H9 (cell line): ENCODE measurements around the gene KANSL1L. TPM values are rescaled to one million over a fixed set of nuclear protein-coding genes. Genes with fewer than 3 reads are reported as not detected.

Experiments
- DNase-seq: peaks from one replicate; pipeline ENCODE4 v3.0.0-alpha.2; 2017
- H2AFZ ChIP-seq: one replicate; pipeline ENCODE4 v1.6.1; 2013; ENCODE audit warnings: mild to moderate bottlenecking, low read length, control low read depth, moderate library complexity
- H2AK5ac ChIP-seq: 2 replicates; pipeline ENCODE4 v1.6.1; 2013; ENCODE audit warnings: low read length, control low read depth, mixed read lengths; ENCODE audit not compliant: insufficient read length
- H2BK120ac ChIP-seq: one replicate; pipeline ENCODE4 v1.6.1; 2013; ENCODE audit warnings: low read depth, mild to moderate bottlenecking, low read length, control low read depth, inconsistent platforms; ENCODE audit not compliant: poor library complexity, severe bottlenecking
- H2BK12ac ChIP-seq: 2 replicates; pipeline ENCODE4 v1.6.1; 2013; ENCODE audit warnings: low read length, control low read depth, mixed read lengths, low read depth; ENCODE audit not compliant: insufficient read length
- H2BK15ac ChIP-seq: 2 replicates; pipeline ENCODE4 v1.6.1; 2013; ENCODE audit warnings: low read depth, low read length, control low read depth
- H2BK20ac ChIP-seq: one replicate; pipeline ENCODE4 v1.6.1; 2013; ENCODE audit warnings: low read depth, mild to moderate bottlenecking, low read length, control low read depth, inconsistent platforms; ENCODE audit not compliant: poor library complexity, severe bottlenecking
- H2BK5ac ChIP-seq: 2 replicates; pipeline ENCODE4 v1.6.1; 2013; ENCODE audit warnings: low read length, control low read depth, mixed read lengths; ENCODE audit not compliant: insufficient read length
- H3K14ac ChIP-seq: 2 replicates; pipeline ENCODE4 v1.6.1; 2013; ENCODE audit warnings: low read length, control low read depth; ENCODE audit not compliant: insufficient read depth
- H3K18ac ChIP-seq: 2 replicates; pipeline ENCODE4 v1.6.1; 2013; ENCODE audit warnings: low read depth, mild to moderate bottlenecking, mixed read lengths, low read length, control low read depth; ENCODE audit not compliant: insufficient read length
- H3K23ac ChIP-seq: 2 replicates; pipeline ENCODE4 v1.6.1; 2013; ENCODE audit warnings: low read length, control low read depth, mixed read lengths, low read depth; ENCODE audit not compliant: insufficient read length
- H3K23me2 ChIP-seq: 2 replicates; pipeline ENCODE4 v1.6.1; 2013; ENCODE audit warnings: low read depth, mild to moderate bottlenecking, mixed read lengths, low read length, control low read depth; ENCODE audit not compliant: insufficient read length, poor library complexity, severe bottlenecking
- H3K27ac ChIP-seq: 2 replicates; pipeline ENCODE4 v1.5.1; 2013; ENCODE audit warnings: low read length, control low read depth, mixed read lengths, low read depth; ENCODE audit not compliant: insufficient read length
- H3K27me3 ChIP-seq: 2 replicates; pipeline ENCODE4 v1.6.1; 2013; ENCODE audit warnings: low read length, control low read depth, inconsistent platforms; ENCODE audit not compliant: insufficient read depth
- H3K4ac ChIP-seq: 2 replicates; pipeline ENCODE4 v1.6.1; 2013; ENCODE audit warnings: low read depth, mild to moderate bottlenecking, control low read depth, inconsistent platforms, low read length, moderate library complexity
- H3K4me1 ChIP-seq: 2 replicates; pipeline ENCODE4 v1.6.1; 2013; ENCODE audit warnings: low read length, control low read depth, inconsistent platforms; ENCODE audit not compliant: insufficient read depth
- H3K4me2 ChIP-seq: 2 replicates; pipeline ENCODE4 v1.6.1; 2013; ENCODE audit warnings: low read length, control low read depth, mixed read lengths; ENCODE audit not compliant: insufficient read length, insufficient read depth
- H3K56ac ChIP-seq: 2 replicates; pipeline ENCODE4 v1.6.1; 2013; ENCODE audit warnings: low read depth, mild to moderate bottlenecking, mixed read lengths, low read length, control low read depth; ENCODE audit not compliant: insufficient read length
- H3K79me1 ChIP-seq: 2 replicates; pipeline ENCODE4 v1.6.1; 2013; ENCODE audit warnings: low read depth, mild to moderate bottlenecking, moderate library complexity, low read length, control low read depth, inconsistent platforms; ENCODE audit not compliant: insufficient read depth, poor library complexity, severe bottlenecking
- H3K79me2 ChIP-seq: 2 replicates; pipeline ENCODE4 v1.6.1; 2013; ENCODE audit warnings: low read length, control low read depth, inconsistent platforms; ENCODE audit not compliant: insufficient read depth
- H3K9ac ChIP-seq: 2 replicates; pipeline ENCODE4 v1.6.1; 2013; ENCODE audit warnings: low read length, control low read depth, mixed read lengths; ENCODE audit not compliant: insufficient read length; ENCODE audit errors: extremely low read depth
- H3K9me3 ChIP-seq: one replicate; pipeline ENCODE4 v1.6.1; 2013; ENCODE audit warnings: low read depth, low read length, inconsistent platforms; ENCODE audit not compliant: control insufficient read depth
- H3T11ph ChIP-seq: one replicate; pipeline ENCODE4 v1.6.1; 2013; ENCODE audit warnings: mild to moderate bottlenecking, low read length, control low read depth, inconsistent platforms
- H4K20me1 ChIP-seq: one replicate; pipeline ENCODE4 v1.6.1; 2013; ENCODE audit not compliant: control insufficient read depth, insufficient read length, insufficient read depth
- H4K5ac ChIP-seq: 2 replicates; pipeline ENCODE4 v1.6.1; 2013; ENCODE audit warnings: low read depth, mild to moderate bottlenecking, mixed read lengths, low read length, control low read depth; ENCODE audit not compliant: insufficient read length
- H4K8ac ChIP-seq: replicated peaks from 2 replicates; pipeline ENCODE4 v1.6.1; 2013; ENCODE audit warnings: low read length, control low read depth, mixed read lengths, low read depth; ENCODE audit not compliant: insufficient read length
- H4K91ac ChIP-seq: 2 replicates; pipeline ENCODE4 v1.6.1; 2013; ENCODE audit warnings: low read depth, mild to moderate bottlenecking, moderate library complexity, mixed read lengths, low read length, control low read depth; ENCODE audit not compliant: insufficient read length
- H3K27ac Mint-ChIP-seq, 3 experiments: 2 replicates in 2 of 3; 3 replicates in 1 of 3; pipeline ENCODE4 v1.8.0; 2020 to 2021; ENCODE audit warnings: mixed read lengths in 3 of 3, mild to moderate bottlenecking in 1 of 3, moderate library complexity in 1 of 3
- H3K27me3 Mint-ChIP-seq: 2 replicates; pipeline ENCODE4 v1.8.0; 2021; ENCODE audit warnings: low read depth, mild to moderate bottlenecking, moderate library complexity, mixed read lengths
- H3K36me3 Mint-ChIP-seq, 3 experiments: 2 replicates in 2 of 3; 3 replicates in 1 of 3; pipeline ENCODE4 v1.8.0; 2020 to 2021; ENCODE audit warnings: low read depth in 3 of 3, mixed read lengths in 3 of 3; ENCODE audit not compliant: insufficient read depth in 1 of 3
- H3K4me1 Mint-ChIP-seq, 2 experiments: 2 replicates each; pipeline ENCODE4 v1.8.0; 2020; ENCODE audit warnings: mixed read lengths in 2 of 2
- H3K4me3 Mint-ChIP-seq, 2 experiments: 2 replicates in 1 of 2; 3 replicates in 1 of 2; pipeline ENCODE4 v1.8.0; 2020 to 2021; ENCODE audit warnings: mild to moderate bottlenecking in 2 of 2, mixed read lengths in 2 of 2, moderate library complexity in 1 of 2
- H3K9me3 Mint-ChIP-seq, 2 experiments: 2 replicates in 1 of 2; 3 replicates in 1 of 2; pipeline ENCODE4 v1.8.0; 2020; ENCODE audit warnings: mild to moderate bottlenecking in 2 of 2, mixed read lengths in 2 of 2, moderate library complexity in 1 of 2
- CTCF ChIP-seq: fragments of 200-600 bp; sonication (generic); conservative IDR thresholded peaks from 3 replicates; pipeline ENCODE4 v1.8.0; 2021; ENCODE audit warnings: antibody characterized with exemption, mild to moderate bottlenecking
- WGBS: extraction: QIAGEN DNeasy Blood & Tissue Kit; methylation state at CpG from one replicate; pipeline ENCODE4 v1.1.7; 2013; ENCODE audit warnings: missing lambda C conversion rate, low lambda C conversion rate, mixed read lengths; ENCODE audit not compliant: insufficient read length; ENCODE audit errors: extremely low coverage; 5-methylcytosine and 5-hydroxymethylcytosine counted together
- total RNA-seq: library from RNA; stranded (reverse); gene quantifications from 2 replicates; pipeline ENCODE4 v1.2.1, GENCODE V29; 2021

Gene KANSL1L
- total RNA-seq, 1 experiment from 2014 or later = 8.2 TPM

DNA sequence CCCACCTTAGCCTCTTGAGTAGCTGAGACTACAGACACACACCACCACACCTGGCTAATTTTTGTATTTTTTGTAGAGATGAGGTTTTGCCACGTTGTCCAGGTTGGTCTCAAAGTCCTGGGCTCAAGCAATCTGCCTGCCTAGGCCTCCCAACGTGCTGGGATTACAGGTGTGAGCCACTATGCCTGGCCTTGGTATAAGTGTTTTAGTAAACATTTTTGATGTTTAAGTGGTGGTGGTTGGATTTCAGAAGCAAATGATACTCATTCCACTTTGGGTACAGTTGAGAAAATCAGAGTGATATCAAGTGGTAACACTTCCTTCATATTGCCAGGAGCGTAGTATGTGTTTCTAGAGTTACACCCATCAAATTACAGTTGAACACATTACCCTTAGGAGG lies 28.6 kb upstream of the KANSL1L start:
- H3K9ac ChIP-seq = no peak overlapping the region
- H3K27me3 Mint-ChIP-seq = no peaks in the 10 kb centered on the region
- H4K91ac ChIP-seq = no peak overlapping the region
- DNase-seq = no peak
- no peak overlapping the region for H3K27ac ChIP-seq
- no peak overlapping the region for H2BK5ac ChIP-seq
- no peak for TF ChIP-seq CTCF
- no peak overlapping the region for H3K4me3 Mint-ChIP-seq
- H3T11ph ChIP-seq = no peak overlapping the region
- no peak overlapping the region for H3K23ac ChIP-seq
- H4K5ac ChIP-seq = no peak overlapping the region
- peaks cover 0 to 3% of the 10 kb centered on the region in 2 experiments; a peak in 1 of 4 replicates for H3K4me1 Mint-ChIP-seq
- H3K4ac ChIP-seq = no peak overlapping the region
- no peak overlapping the region for H2BK20ac ChIP-seq
- H3K4me2 ChIP-seq = no peak overlapping the region
- H3K14ac ChIP-seq = no peak overlapping the region
- H3K27ac Mint-ChIP-seq = no peak overlapping the region
- H2BK120ac ChIP-seq = no peak overlapping the region
- H3K9me3 ChIP-seq = no peaks in the 10 kb centered on the region
- no peak overlapping the region for H3K56ac ChIP-seq
- H3K36me3 Mint-ChIP-seq = no peaks in the 10 kb centered on the region
- H3K79me1 ChIP-seq = no peaks in the 10 kb centered on the region
- H2AFZ ChIP-seq = no peak overlapping the region
- H4K8ac ChIP-seq = no peak overlapping the region
- no peaks in the 10 kb centered on the region for H3K79me2 ChIP-seq
- H3K18ac ChIP-seq = no peak overlapping the region
- WGBS = no CpG with 5 or more reads among the region's 3 CpGs
- H4K20me1 ChIP-seq = no peaks in the 10 kb centered on the region
- H3K9me3 Mint-ChIP-seq = no peaks in the 10 kb centered on the region
- no peak overlapping the region for H2AK5ac ChIP-seq
- no peak overlapping the region for H2BK12ac ChIP-seq
- H3K27me3 ChIP-seq = no peaks in the 10 kb centered on the region
- no peak overlapping the region for H2BK15ac ChIP-seq
- H3K23me2 ChIP-seq = no peaks in the 10 kb centered on the region
- H3K4me1 ChIP-seq = no peaks in the 10 kb centered on the region
